GM23248 (cell line): ENCODE data around the gene PRDM16.

ENCODE experiments used
- EZH2 ChIP-seq: fragments of 200-600 bp; sonication (generic); IDR thresholded peaks from 2 replicates; pipeline ENCODE4 v1.6.1; 2018; ENCODE audit warnings: antibody characterized with exemption, mild to moderate bottlenecking; ENCODE audit not compliant: insufficient read depth, poor library complexity, severe bottlenecking
- EZH2phosphoT487 ChIP-seq: fragments of 200-600 bp; sonication (generic); IDR thresholded peaks from 2 replicates; pipeline ENCODE4 v1.6.1; 2018; ENCODE audit warnings: antibody characterized with exemption, moderate library complexity, mild to moderate bottlenecking, low read depth; ENCODE audit not compliant: insufficient read depth

DNA sequence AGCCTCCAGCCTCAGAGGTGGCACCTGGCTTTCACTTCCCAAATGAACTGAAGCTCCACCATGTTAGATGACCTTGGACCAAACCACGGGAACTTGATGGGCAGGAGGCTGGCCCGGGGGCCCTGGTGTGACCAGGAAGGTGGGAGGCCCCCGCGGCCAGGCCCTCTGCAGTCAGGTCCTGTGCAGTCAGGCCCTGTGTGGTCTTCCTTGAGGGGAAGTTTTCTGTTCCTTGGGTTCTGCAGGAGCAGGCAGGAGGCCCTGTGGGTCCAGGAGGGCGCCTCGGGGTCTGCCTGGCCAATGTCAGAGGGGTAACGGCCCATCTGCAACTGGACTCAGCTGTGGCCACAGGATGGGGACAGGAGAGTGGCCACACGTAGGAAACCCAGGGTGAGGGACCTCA, 13.0 kb downstream of the PRDM16 start:
- no peak for TF ChIP-seq EZH2phosphoT487
- no peak for TF ChIP-seq EZH2
